AG09319 (cell line): ENCODE measurements around the gene GEMIN5.

ENCODE experiments used
- DNase-seq: peaks from one replicate; pipeline ENCODE4 v3.0.0-alpha.2; 2010; ENCODE audit warnings: low read depth; ENCODE audit errors: extremely low read depth
- TF ChIP-seq, protein P1 (sequence below): IDR thresholded peaks from 2 replicates; pipeline ENCODE4 v1.5.1; 2011; ENCODE audit warnings: low read depth, mild to moderate bottlenecking, inconsistent platforms, low read length, moderate library complexity

Gene GEMIN5

GRCh38 chr5:154863291-154864080 is 74.5 kb downstream of the GEMIN5 start:
- TF ChIP-seq, protein P1, sequence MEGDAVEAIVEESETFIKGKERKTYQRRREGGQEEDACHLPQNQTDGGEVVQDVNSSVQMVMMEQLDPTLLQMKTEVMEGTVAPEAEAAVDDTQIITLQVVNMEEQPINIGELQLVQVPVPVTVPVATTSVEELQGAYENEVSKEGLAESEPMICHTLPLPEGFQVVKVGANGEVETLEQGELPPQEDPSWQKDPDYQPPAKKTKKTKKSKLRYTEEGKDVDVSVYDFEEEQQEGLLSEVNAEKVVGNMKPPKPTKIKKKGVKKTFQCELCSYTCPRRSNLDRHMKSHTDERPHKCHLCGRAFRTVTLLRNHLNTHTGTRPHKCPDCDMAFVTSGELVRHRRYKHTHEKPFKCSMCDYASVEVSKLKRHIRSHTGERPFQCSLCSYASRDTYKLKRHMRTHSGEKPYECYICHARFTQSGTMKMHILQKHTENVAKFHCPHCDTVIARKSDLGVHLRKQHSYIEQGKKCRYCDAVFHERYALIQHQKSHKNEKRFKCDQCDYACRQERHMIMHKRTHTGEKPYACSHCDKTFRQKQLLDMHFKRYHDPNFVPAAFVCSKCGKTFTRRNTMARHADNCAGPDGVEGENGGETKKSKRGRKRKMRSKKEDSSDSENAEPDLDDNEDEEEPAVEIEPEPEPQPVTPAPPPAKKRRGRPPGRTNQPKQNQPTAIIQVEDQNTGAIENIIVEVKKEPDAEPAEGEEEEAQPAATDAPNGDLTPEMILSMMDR: no peak
- DNase-seq: no peak

- DNase-seq: no peak
- TF ChIP-seq, protein P1: no peak
Observed at GRCh38 chr5:154862766-154863165, 75.2 kb downstream of the GEMIN5 start.

GRCh38 chr5:154861946-154862345 is 76.1 kb downstream of the GEMIN5 start:
- TF ChIP-seq, protein P1: no peak

GRCh38 chr5:154860765-154861164 is 77.2 kb downstream of the GEMIN5 start:
- DNase-seq: no peak
- TF ChIP-seq, protein P1: no peak

More at GRCh38 chr5:154861946-154862345, 76.1 kb downstream of the GEMIN5 start:
- DNase-seq: no peak

GRCh38 chr5:154860123-154860522 is 77.9 kb downstream of the GEMIN5 start:
- TF ChIP-seq, protein P1: no peak
- no peak for DNase-seq

DNA sequence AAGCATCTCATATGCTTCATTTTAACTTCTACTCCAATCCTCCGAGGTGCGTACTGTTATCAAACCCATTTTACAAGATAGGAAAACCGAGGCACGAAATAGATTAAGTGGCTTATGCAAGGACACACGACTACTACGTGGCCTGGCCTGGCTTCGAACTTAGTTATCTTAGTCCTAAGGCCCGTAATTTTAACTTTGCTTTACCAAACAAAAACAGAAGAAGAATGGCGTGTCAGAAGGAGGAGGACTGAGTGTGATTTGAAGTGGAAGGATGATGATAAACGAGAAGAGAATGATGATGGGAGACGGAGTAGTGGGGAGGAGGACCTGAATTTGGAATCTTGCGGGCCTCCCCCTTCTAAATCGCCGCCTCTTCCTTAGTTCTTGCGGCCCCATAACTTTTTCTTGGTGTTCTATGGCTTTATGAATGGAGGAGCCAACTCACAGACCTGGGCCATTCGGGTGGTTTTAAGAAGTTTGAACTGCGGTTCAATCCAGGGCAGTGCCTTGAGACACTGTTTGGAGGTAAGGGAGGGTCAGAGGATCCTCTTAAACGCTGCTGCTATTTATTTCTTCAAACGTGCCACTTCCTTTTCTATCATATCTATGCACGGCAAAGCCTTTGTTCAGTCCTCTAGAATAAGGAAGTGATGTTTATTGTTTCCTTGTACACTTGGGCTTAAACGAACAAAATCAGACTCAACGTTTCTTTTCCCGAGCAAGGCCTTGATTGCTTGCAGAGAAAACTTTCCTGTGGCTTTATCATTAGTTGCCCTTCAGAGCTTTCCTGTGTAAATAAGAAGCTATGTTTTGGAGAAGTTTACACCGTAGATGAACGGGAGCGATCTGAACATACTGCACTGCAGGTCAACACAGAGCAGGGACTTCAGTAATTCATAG is 78.8 kb downstream of the GEMIN5 start:
- no peak for DNase-seq
- TF ChIP-seq, protein P1: no peak
